IPS-NIHi7 (cell line): ENCODE measurements around the gene TBC1D22A.
"Not testable (repeated sequence)": the region's sequence is repeated elsewhere in the genome, so short reads cannot be mapped to it uniquely, and the experiment has no call there.

Source experiments
- DNase-seq: peaks from one replicate; pipeline ENCODE4 v3.0.0; 2012; ENCODE audit warnings: mixed read lengths; ENCODE audit errors: extremely low spot score

TBC1D22A gene

GRCh38 chr22:47102648-47103047, 340.2 kb downstream of the TBC1D22A start:
- DNase-seq = peak; percentile 80

GRCh38 chr22:47105085-47105484, 342.6 kb downstream of the TBC1D22A start:
- DNase-seq = no peak

GRCh38 chr22:47106806-47107205, 344.4 kb downstream of the TBC1D22A start:
- no peak for DNase-seq

- no peak for DNase-seq
Observed at GRCh38 chr22:47107431-47107830, 345.0 kb downstream of the TBC1D22A start.

- no peak for DNase-seq
Observed at GRCh38 chr22:47110817-47111443, 348.5 kb downstream of the TBC1D22A start.

GRCh38 chr22:47111626-47112581, 349.5 kb downstream of the TBC1D22A start:
- DNase-seq = no peak

- no peak for DNase-seq
Observed at GRCh38 chr22:47112582-47112965, 350.1 kb downstream of the TBC1D22A start.

GRCh38 chr22:47112994-47113852, 350.8 kb downstream of the TBC1D22A start:
- DNase-seq = no peak

GRCh38 chr22:47113853-47114415, 351.5 kb downstream of the TBC1D22A start:
- no peak for DNase-seq

GRCh38 chr22:47114813-47115517, 352.5 kb downstream of the TBC1D22A start:
- no peak for DNase-seq

- DNase-seq = no peak
Observed at GRCh38 chr22:47115518-47115890, 353.1 kb downstream of the TBC1D22A start.

GRCh38 chr22:47115921-47116320, 353.5 kb downstream of the TBC1D22A start:
- DNase-seq = no peak

GRCh38 chr22:47116426-47117341, 354.2 kb downstream of the TBC1D22A start:
- DNase-seq = no peak

- DNase-seq = not testable (repeated sequence)
Observed at GRCh38 chr22:47117442-47117841, 355.0 kb downstream of the TBC1D22A start.

- DNase-seq = no peak
Observed at GRCh38 chr22:47119181-47119580, 356.7 kb downstream of the TBC1D22A start.

- DNase-seq = no peak
Observed at GRCh38 chr22:47120399-47120798, 357.9 kb downstream of the TBC1D22A start.

GRCh38 chr22:47121791-47122190, 359.3 kb downstream of the TBC1D22A start:
- no peak for DNase-seq

- no peak for DNase-seq
Observed at GRCh38 chr22:47122441-47123000, 360.1 kb downstream of the TBC1D22A start.

GRCh38 chr22:47123006-47123826, 360.8 kb downstream of the TBC1D22A start:
- no peak for DNase-seq
